Activated T-cell treated with anti-CD3 and anti-CD28 coated beads for 4 hours (primary cell): ENCODE results near the gene HAPLN3.

Experiments used
- DNase-seq: peaks from one replicate; pipeline ENCODE4 v3.0.0-alpha.2; 2020

The HAPLN3 gene

GRCh38 chr15:88891540-88892254 is 3.6 kb downstream of the HAPLN3 start:
- no peak for DNase-seq

- no peak for DNase-seq
These were observed 4.8 kb downstream of the HAPLN3 start for GRCh38 chr15:88890495-88890894.

- DNase-seq: no peak
These were observed 6.6 kb downstream of the HAPLN3 start for GRCh38 chr15:88888719-88889118.

DNA sequence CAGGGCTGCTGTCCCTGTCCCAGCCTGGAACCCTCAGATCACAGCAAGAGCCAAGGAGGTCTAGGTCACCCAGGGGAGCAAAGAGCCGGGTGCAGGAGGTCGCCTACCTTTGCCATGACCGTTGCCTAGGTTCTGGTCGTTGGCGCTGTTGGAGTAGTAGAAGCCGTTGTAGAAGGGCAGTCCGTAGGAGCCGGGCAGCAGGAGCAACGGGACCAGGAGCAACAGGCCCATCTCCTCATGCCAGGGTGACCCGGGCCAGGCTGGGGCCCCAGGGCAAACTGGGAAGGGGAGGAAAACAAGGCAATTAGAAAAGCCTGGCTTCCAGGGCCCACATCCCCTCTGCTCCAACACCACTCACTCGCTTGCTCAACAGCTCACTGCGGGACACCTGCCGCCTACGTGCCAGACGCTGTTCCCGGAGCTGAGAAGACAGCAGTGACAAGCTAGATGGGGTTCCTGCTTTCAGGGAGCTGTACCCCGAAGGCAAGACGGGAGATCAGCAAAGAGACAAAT is 8.2 kb downstream of the HAPLN3 start:
- no peak for DNase-seq

DNA sequence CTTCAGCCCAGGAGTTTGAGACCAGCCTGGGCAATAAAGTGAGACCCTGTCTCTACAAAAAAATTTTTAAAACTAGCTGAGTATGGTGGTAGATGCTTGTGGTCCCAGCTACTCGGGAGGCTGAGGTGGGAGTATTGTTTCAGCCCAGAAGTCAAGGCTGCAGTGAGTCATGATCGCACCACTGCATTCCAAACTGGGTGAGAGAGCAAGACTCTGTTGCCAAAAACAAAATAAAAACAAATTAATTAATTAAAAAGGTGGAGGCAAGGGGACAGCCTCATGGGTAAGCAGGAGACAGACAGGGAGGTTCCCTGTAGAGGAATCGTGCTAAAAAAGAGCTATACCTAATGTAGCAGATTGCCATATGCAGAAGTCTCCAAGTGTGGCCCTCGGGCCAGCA is 12.6 kb downstream of the HAPLN3 start:
- no peak for DNase-seq

DNA sequence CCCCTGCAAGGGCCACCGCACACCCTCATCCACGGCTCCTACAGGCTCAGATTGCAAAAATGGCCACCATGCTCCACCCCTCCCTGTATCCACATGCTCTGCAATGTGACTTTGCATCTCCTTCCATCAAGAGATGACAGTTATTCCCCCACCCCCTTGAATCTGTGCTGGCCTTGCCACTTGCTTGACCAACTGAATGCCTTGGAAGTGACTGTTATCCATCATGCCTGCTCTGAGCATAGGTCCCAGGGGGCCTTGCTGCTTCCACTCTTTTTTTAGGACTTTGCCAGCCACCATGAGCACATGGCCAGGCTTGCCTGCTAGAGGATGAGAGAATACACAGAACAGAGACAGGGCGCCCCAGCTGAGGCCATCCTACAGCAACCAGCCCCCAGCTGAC is 13.6 kb downstream of the HAPLN3 start:
- DNase-seq: no peak

DNA sequence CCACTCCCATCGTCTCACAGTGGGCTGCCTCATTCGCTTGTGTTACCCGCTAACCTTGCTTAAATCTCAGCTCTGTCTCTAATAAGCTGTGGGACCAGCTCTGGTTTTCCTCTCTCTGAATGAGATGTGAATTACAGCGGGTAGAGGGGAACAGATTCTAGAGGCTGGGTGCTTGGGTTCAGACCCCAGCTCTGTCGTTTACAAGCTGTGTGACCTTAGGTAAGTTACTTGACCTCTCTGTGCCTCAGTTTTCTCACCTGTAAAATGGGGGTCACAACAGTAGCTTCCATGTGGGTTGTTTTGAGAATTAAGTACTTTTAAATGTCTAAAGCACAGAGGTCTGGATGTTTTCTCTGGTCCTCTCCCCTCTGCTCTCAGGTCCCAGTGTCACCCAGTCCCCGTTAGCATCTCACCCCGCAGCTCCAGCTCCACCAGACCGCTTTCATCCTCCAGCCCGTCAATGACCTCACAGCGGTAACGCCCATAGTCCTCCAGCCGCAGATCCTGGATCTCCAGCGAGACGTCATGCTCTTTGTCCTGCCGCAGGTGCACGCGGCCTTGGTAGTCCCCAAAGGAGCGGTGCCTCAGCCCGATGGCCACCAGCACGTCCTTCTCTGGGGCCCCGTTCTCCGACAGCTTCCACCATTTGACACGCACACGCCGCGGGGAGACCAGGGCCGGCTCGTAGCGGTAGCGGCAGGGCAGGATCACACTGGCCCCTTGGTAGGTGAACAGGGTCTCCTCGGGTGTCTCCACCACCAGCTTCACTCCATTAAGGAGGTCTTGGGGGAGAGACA is 14.2 kb downstream of the HAPLN3 start:
- no peak for DNase-seq

GRCh38 chr15:88878720-88879184 is 16.6 kb downstream of the HAPLN3 start:
- DNase-seq: no peak

DNA sequence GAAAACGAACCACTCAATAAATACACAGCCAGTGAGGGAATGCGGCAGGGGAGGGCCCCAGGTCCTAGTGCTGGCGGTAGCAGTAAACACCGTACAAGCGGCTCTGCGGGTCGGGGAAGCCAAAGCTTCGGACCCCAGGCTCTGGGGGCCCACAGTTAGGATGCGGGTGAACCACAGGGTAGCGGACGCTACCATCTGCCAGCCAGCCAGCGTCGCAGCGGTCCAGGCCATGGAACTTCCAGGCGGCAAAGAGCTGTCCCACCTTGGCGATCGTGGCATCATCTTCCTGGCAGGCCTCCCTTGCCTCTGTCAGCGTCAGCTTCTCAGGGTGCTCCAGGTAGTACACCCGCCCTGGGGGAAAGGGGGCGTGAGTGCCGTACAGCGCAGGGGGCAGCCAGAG is 17.4 kb downstream of the HAPLN3 start:
- no peak for DNase-seq

DNA sequence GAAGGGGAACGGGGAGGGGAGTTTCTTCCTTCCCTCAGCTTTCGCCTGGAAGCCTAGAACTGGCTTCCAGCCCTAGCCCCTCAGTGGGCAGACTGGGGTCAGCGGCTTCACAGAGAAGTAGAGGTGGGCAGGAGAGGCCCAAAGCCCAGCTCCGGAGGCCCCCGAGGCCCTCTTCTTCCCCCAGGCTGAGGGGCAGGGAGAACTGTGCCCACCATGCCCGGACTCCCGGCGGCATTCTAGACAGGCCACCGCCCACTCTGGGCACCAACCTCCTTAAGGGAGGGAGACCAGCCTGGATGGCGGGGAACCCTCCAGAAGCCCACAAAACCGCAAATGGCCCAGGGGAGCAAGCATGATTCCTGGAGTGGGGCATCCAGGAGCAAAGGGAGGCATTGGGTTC is 17.9 kb downstream of the HAPLN3 start:
- DNase-seq: no peak

GRCh38 chr15:88876573-88876972 is 18.8 kb downstream of the HAPLN3 start:
- no peak for DNase-seq

- DNase-seq: no peak
These were observed 20.7 kb downstream of the HAPLN3 start for GRCh38 chr15:88874684-88875083.

DNA sequence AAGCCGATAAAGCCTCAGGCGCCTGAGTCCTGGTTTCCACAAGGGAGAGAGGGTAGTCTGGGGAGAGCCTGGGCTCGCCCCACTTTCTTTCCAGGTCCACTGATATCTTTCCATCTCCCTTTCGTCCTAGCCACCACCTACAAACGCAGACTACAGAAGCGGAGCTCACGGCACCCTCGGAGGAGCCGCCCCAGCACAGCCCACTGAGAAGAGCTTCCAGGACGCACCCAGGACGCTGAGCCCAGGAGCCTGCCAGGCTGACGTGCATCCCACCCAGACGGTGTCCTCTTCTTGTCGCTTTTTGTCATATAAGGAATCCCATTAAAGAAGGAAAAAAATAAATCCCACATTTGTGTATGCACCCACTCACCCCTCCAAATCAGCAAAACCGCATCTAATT is 21.1 kb downstream of the HAPLN3 start:
- no peak for DNase-seq

GRCh38 chr15:88873786-88874185 is 21.6 kb downstream of the HAPLN3 start:
- no peak for DNase-seq

DNA sequence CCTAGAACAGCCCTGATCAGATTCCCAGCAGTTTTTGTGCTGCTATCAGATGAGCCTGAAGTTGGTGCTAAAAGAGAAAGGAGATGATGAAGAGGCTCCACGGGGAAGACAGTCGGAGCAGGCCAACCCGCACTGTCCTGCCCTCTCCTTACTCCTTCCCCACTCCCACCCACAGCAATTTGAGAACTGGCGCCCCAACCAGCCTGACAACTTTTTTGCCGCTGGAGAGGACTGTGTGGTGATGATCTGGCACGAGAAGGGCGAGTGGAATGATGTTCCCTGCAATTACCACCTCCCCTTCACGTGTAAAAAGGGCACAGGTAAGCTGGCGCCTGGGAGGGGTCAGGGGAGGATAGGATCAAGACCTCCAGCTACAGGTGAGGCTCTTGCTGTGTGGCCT is 22.6 kb downstream of the HAPLN3 start:
- DNase-seq: no peak

DNA sequence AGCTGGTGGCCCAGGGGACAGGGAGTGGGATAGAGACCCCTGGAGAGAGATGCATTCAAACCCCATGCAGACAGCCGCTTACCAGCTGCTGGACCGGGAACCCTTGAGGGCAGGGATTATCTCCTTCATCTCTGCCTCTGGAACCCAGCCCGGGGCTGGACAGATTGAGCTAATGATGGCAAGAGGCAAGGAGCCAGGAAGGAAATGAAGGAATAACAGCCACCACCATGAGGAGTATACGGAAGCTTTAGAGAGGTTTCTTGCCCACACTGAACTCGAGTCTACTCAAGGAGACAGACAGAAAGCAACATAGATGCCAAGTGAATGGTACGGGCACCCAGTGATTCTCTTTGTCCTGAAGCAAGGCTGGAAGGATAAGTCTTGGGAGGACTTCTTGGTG is 23.2 kb downstream of the HAPLN3 start:
- DNase-seq: no peak

- no peak for DNase-seq
These were observed 24.0 kb downstream of the HAPLN3 start for GRCh38 chr15:88871313-88871712.

- no peak for DNase-seq
These were observed 29.0 kb downstream of the HAPLN3 start for GRCh38 chr15:88866295-88866881.

- no peak for DNase-seq
These were observed 29.7 kb downstream of the HAPLN3 start for GRCh38 chr15:88865498-88866099.

DNA sequence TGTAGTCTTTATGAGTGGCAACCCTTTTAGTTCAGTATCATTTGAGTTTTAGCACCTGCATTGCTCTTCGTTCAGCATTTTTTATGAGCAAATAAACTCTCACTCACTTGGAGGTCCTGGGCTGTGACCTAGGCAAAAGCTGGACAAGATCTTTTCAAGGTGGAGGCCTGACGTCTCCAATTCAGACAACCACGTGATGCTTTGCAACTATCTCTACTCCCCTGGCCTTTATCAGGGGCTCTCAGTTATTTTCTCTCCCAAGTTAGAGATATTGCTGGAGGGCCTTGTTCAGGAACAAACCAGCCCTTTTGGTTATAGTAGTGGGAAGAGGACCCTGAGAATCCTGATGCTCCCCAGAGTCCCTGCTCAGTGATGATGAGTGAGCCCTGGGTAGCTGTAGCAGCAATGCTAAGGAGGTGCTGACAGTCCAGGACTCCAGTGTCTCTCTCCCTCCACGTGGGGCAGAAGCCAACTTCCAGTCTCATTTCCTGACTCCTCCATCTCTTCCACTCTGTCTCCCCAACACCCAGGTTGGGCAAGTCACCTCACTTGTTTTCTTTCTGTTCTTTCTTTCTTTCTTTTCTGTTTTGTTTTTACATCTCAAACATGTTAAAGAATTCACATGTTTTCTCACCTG is 30.4 kb downstream of the HAPLN3 start:
- no peak for DNase-seq

DNA sequence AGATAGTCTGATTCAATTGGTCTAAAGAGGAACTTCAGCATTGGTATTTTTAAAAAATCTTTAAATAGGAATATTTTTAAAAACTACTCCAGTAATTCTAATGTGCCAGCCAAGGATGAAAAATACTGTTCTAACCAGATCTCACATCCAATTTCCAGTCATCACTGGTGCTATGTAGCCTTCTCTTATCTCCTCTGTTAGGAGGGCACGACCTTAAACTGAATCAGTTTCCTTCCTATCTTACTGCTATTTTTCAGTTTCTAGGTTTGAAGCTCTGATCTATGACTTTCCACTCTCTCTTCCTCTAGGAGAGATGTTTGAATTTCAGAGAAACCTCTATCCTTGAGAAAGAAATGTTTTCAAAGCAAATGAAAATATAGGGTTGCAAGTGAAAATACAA is 31.9 kb downstream of the HAPLN3 start:
- no peak for DNase-seq

GRCh38 chr15:88860212-88860611 is 35.1 kb downstream of the HAPLN3 start:
- DNase-seq: no peak

DNA sequence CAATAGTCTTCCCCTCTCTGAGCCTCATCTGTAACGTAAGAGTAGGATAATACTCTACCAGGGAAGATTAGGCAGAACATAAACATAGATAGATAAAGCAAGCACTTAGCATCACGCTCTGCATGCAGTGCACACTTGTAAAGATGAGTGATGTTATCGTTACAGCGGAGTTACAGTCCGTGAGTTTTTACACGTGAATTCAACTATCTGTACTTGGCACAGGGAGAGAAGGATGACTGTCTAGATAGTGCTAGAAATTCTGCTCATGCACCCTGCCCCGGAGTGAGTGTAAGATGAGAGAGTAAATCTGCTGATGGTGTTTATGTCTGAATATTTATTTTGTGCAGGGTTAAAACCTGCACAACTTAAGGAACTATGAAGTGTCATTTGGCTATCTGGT is 35.8 kb downstream of the HAPLN3 start:
- no peak for DNase-seq
